Posterior vena cava (tissue), 2 donors: ENCODE results near the gene SLC38A1. TPM values are rescaled to one million over a fixed set of nuclear protein-coding genes. Genes with fewer than 3 reads are reported as not detected.

Source experiments
- total RNA-seq, 2 donors: library from RNA; stranded (reverse); fragmentation: NEBNext Ultra II Directional; extraction: Animal tissue kit (Norgen Biotek cat#: 25700); gene quantifications; one replicate each; pipeline ENCODE4 v1.2.1, GENCODE V29; 2021
- donor health status: DM: yes; HTN: yes; CAD: no.
- donor health status: DM: yes; HTN: yes; CAD: no.

Gene SLC38A1
- total RNA-seq, 2 donors from 2014 or later: 74.4 to 88.0 TPM

Other genes with a start within 250 kb of the SLC38A1 start
- gene SLC38A2, start 103.7 kb upstream of the SLC38A1 start, total RNA-seq: 100 to 1,000 TPM; 255 to 324 TPM